HCT116 (cell line): ENCODE data around the gene CFDP1.

Experiments used
- CTCF ChIP-seq, 3 experiments: fragments of 200-600 bp in 1 of 3; sonication (generic) in 1 of 3; IDR thresholded peaks in 2 of 3; conservative IDR thresholded peaks in 1 of 3; 2 replicates each; pipeline ENCODE4 v1.5.1; 2012 to 2017; ENCODE audit warnings: low read depth in 2 of 3, low read length in 2 of 3, antibody characterized with exemption in 1 of 3, borderline replicate concordance in 1 of 3, control low read depth in 1 of 3, mild to moderate bottlenecking in 1 of 3, mixed read lengths in 1 of 3, mixed run types in 1 of 3, moderate library complexity in 1 of 3; ENCODE audit not compliant: insufficient read depth in 1 of 3
- EZH2 ChIP-seq: fragments of 200-600 bp; sonication (generic); IDR thresholded peaks from 2 replicates; pipeline ENCODE4 v1.6.1; 2017; ENCODE audit warnings: antibody characterized with exemption, mixed run types
- FOSL1 ChIP-seq: IDR thresholded peaks from 2 replicates; pipeline ENCODE4 v1.6.1; 2012; ENCODE audit warnings: low read depth
- MAX ChIP-seq: IDR thresholded peaks from 2 replicates; pipeline ENCODE4 v1.6.1; 2012
- POLR2A ChIP-seq: IDR thresholded peaks from 2 replicates; pipeline ENCODE4 v1.7.0; 2011; ENCODE audit warnings: borderline replicate concordance; ENCODE audit not compliant: insufficient read depth, insufficient read length; ENCODE audit errors: extremely low read depth

GRCh38 chr16:75341564-75342307 lies 91.6 kb downstream of the CFDP1 start:
- TF ChIP-seq MAX = no peak
- no peak for TF ChIP-seq FOSL1
- TF ChIP-seq EZH2 = no peak
- TF ChIP-seq CTCF (IDR thresholded peaks at IDR 0.05 in 2 of 3, conservative IDR thresholded peaks at IDR 0.05 in 1 of 3; ENCODE audit: borderline replicate concordance in 1 of 3, insufficient read depth in 1 of 3, low read depth in 2 of 3, low read length in 2 of 3) = no peak
- no peak for TF ChIP-seq POLR2A
